T-helper 1 cell treated with Interleukin-12 subunit alpha and Interleukin-12 subunit beta and Interleukin-4 antibody, amounts not matched to agents 30 ng/mL and 1 ng/mL, for 36 hours (primary cell): ENCODE data around the gene PRR4. TPM values are rescaled to one million over a fixed set of nuclear protein-coding genes. Genes with fewer than 3 reads are reported as not detected.

Source experiments
- intact Hi-C: fragments of 100-400 bp; cut with micrococcal nuclease; formaldehyde crosslinking; loops from one replicate; pipeline ENCODE4 v1.15.1; 2024
- total RNA-seq: library from RNA; stranded (reverse); gene quantifications from 2 replicates; pipeline ENCODE4 v1.2.3, GENCODE V29; 2022

PRR4 gene
- total RNA-seq, 1 donor from 2014 or later: 2.4 TPM

DNA sequence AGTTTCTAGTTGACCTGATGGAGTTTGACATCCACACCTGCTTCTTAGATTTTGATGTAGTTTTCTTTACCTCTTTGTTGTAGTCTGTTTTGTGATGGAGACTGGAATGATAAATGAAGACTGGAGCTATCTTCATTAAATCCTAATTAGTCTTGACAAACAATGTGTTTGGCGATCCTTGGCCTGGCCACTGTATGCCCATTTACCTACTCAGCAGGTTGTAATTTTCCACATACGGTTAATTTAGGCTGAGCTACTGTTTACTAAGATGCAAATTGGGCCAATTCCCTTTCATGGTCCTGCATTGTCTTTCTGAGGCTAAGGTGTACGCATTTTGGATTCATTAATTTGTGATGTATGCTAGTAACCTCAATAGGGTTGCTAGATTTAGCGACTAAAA, 46.7 kb downstream of the PRR4 start, which contains the start of gene TAS2R7:
Gene TAS2R7, minus strand, starts transcription at position 41 of the 400 bp plus-strand sequence. CDS start 57 bp downstream, outside the sequence.
- intact Hi-C loops: no loop called here

DNA sequence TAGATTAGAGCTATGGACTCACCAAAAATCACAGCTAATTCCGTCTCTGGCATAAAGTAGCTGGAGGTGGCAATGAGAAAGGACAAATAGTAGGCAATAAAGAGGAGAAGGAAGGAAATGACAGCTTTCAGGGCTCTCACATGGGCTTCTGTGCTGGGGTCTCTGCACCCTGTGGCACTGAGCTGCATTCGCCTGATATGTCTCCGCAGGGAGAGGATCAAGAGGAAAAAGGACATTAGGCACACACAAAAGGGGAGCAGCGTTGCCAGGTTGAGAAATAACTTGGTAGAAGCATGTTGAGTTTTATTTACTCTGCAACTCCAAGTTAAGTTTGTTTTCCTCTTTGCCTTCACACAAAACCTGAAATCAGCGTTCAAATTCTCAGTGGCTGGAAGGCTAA, 47.5 kb downstream of the PRR4 start:
- intact Hi-C loops: no loop called here

Other genes starting within 250 kb of the PRR4 start
- 47.7 and 52.7 TPM in 2 replicates for gene MAGOHB, start 235.9 kb downstream of the PRR4 start, total RNA-seq
- 0.96 and 1.5 TPM in 2 replicates for gene STYK1, start 175.4 kb downstream of the PRR4 start, total RNA-seq
- gene YBX3, start 126.2 kb downstream of the PRR4 start, total RNA-seq: 89.2 and 92.2 TPM in 2 replicates
- gene TAS2R7, start 46.8 kb downstream of the PRR4 start, total RNA-seq: not detected in 2 replicates
- not detected in 2 replicates for gene TAS2R8, start 42.2 kb downstream of the PRR4 start, total RNA-seq
- gene TAS2R9, start 39.3 kb downstream of the PRR4 start, total RNA-seq: 0.27 TPM in 1 of 2 replicates, not detected in the other
- 0.34 and 0.39 TPM in 2 replicates for gene TAS2R10, start 23.1 kb downstream of the PRR4 start, total RNA-seq
- gene PRH1, start 34.8 kb upstream of the PRR4 start, total RNA-seq: 24.7 and 31.8 TPM in 2 replicates
- gene TAS2R13, start 60.1 kb upstream of the PRR4 start, total RNA-seq: 2.0 and 2.8 TPM in 2 replicates
- gene PRH2, start 79.8 kb upstream of the PRR4 start, total RNA-seq: not detected in 2 replicates
- gene TAS2R14, start 89.8 kb upstream of the PRR4 start, total RNA-seq: 4.7 and 5.2 TPM in 2 replicates
- 1.8 TPM in 2 replicates for gene TAS2R50, start 137.4 kb upstream of the PRR4 start, total RNA-seq
- 1.8 and 2.6 TPM in 2 replicates for gene TAS2R20, start 148.8 kb upstream of the PRR4 start, total RNA-seq
- gene TAS2R19, start 173.1 kb upstream of the PRR4 start, total RNA-seq: 3.9 and 4.5 TPM in 2 replicates
- gene TAS2R31, start 181.9 kb upstream of the PRR4 start, total RNA-seq: 3.5 and 4.9 TPM in 2 replicates
- 1.6 and 3.3 TPM in 2 replicates for gene TAS2R46, start 212.8 kb upstream of the PRR4 start, total RNA-seq
- 1.0 and 1.2 TPM in 2 replicates for gene TAS2R43, start 242.8 kb upstream of the PRR4 start, total RNA-seq